ENCODE data around the gene ATG4C.
A peak's percentile ranks its signal among the peaks of the same experiment; 100 is the strongest.
"Not testable (repeated sequence)": the region's sequence is repeated elsewhere in the genome, so short reads cannot be mapped to it uniquely, and the experiment has no call there.

ATG4C gene, protein sequence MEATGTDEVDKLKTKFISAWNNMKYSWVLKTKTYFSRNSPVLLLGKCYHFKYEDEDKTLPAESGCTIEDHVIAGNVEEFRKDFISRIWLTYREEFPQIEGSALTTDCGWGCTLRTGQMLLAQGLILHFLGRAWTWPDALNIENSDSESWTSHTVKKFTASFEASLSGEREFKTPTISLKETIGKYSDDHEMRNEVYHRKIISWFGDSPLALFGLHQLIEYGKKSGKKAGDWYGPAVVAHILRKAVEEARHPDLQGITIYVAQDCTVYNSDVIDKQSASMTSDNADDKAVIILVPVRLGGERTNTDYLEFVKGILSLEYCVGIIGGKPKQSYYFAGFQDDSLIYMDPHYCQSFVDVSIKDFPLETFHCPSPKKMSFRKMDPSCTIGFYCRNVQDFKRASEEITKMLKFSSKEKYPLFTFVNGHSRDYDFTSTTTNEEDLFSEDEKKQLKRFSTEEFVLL

GRCh38 chr1:62783736-62784508 lies at the start of gene ATG4C:
Gene ATG4C (plus strand): TSS chr1:62784132. CDS start chr1:62803787, 19,655 bp downstream.
- CTCF ChIA-PET: no interaction called here
- DNase-seq (ENCODE audit: extremely low spot score): peak; percentile 99
- peak; percentile 63 for TF ChIP-seq PKNOX1 (IDR thresholded peaks at IDR 0.05)
- TF ChIP-seq L3MBTL2 (conservative IDR thresholded peaks at IDR 0.05): peak; percentile 71
- TF ChIP-seq SUZ12 (IDR thresholded peaks at IDR 0.05): peak; percentile 83
- peak; percentile 99 for TF ChIP-seq ELF4 (IDR thresholded peaks at IDR 0.05)
- TF ChIP-seq CTBP1 (IDR thresholded peaks at IDR 0.05; ENCODE audit: borderline replicate concordance): no peak
- POLR2A ChIA-PET: interaction anchor here (0.6 to 0.9 kb wide), 2 partner anchors 14 to 21 kb away, joined by 3 read pairs; no protein-coding TSS in a partner anchor

- TF ChIP-seq SUZ12 (IDR thresholded peaks at IDR 0.05): no peak
- TF ChIP-seq PKNOX1 (IDR thresholded peaks at IDR 0.05): no peak
- no peak for TF ChIP-seq CTBP1 (IDR thresholded peaks at IDR 0.05; ENCODE audit: borderline replicate concordance)
- no peak for TF ChIP-seq TARDBP (IDR thresholded peaks at IDR 0.05)
- no peak for TF ChIP-seq SP1 (IDR thresholded peaks at IDR 0.05)
- TF ChIP-seq LEF1 (IDR thresholded peaks at IDR 0.05; ENCODE audit: borderline replicate concordance): no peak
- TF ChIP-seq FOXK2 (IDR thresholded peaks at IDR 0.05): no peak
- TF ChIP-seq FOXM1 (IDR thresholded peaks at IDR 0.05; ENCODE audit: borderline replicate concordance): no peak
- TF ChIP-seq ELF4 (IDR thresholded peaks at IDR 0.05): no peak
- TF ChIP-seq HDGF (IDR thresholded peaks at IDR 0.05; ENCODE audit: borderline replicate concordance): no peak
- no peak for TF ChIP-seq NFRKB (IDR thresholded peaks at IDR 0.05)
- TF ChIP-seq ZNF384 (IDR thresholded peaks at IDR 0.05): no peak
- TF ChIP-seq L3MBTL2 (conservative IDR thresholded peaks at IDR 0.05): no peak
- TF ChIP-seq BHLHE40 (IDR thresholded peaks at IDR 0.05; ENCODE audit: borderline replicate concordance): no peak
- TF ChIP-seq FOXA1 (IDR thresholded peaks at IDR 0.05): no peak
- TF ChIP-seq ARNT (IDR thresholded peaks at IDR 0.05): no peak
- ChIA-PET CTCF (interaction anchor here (1.1 kb wide), 1 partner anchor 10 kb away, joined by 6 read pairs; no protein-coding TSS in a partner anchor), POLR2A (no interaction called here)
- no peak for DNase-seq (ENCODE audit: extremely low spot score)
Observed at GRCh38 chr1:62735491-62736171, 48.3 kb upstream of the ATG4C start.

DNA sequence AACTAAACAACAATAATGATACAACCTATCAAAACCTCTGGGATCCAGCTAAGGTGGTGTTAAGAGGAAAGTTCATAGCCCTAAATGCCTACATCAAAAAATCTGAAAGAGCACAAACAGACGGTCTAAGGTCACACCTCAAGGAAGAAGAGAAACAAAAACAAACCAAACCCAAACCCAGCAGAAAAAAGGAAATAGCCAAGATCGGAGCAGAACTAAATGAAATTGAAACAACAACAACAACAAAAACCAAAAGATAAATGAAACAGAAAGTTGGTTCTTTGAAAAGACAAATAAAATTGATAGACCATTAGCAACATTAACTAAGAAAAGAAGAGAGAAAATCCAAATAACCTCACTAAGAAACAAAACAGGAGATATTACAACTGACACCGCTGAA lies 43.2 kb upstream of the ATG4C start:
- POLR2A ChIA-PET; CTCF ChIA-PET; DNase-seq (ENCODE audit: extremely low spot score): not testable (repeated sequence)

DNA sequence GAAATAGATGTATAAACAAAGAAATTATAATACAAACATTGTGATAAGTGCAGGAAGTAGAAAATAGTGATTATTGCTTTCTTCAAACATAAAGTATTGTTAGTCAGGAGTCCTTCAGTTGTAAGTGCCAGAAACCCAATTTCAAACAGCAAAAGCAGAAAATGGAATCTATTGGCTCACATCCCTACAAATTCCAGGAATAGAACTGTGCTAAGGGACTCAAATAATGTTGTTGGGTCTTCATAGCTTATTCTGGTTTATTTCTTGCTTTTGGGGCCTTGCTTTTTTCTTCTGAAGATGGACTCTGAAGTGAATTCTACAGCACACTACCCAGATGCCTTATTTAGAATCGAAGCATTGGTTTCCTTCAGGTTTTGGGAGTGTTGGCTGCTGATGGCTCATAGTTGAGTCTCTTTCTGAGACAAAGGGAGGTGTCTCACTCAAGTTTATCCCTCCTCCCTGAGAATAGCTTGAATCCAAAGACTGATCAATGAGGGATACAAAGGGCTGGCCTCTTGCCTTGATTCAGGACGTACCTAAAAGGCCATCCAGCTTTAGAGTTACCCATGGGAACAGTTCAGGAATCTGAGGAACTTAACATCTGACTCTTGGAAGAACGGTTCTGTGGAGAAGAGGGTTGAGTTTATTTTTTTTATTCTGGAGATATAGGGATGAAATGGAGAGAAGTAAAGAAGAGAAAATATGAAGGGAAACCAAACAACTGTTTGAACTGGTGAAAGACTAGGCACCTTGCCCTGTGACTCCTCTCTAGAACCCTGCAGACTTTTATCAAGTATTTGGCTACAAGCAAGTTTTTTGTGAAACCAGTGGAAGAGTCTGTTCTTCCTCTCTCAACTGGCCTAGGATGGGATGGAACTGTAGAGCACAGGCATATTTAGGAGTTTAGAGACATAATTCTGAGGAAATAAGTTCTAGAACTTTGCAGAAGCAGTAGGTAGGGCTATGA lies 39.0 kb upstream of the ATG4C start:
- TF ChIP-seq TARDBP (IDR thresholded peaks at IDR 0.05) (no peak), HDGF (IDR thresholded peaks at IDR 0.05; ENCODE audit: borderline replicate concordance) (no peak), NFRKB (IDR thresholded peaks at IDR 0.05) (no peak), SP1 (IDR thresholded peaks at IDR 0.05) (no peak), SUZ12 (IDR thresholded peaks at IDR 0.05) (no peak), BHLHE40 (IDR thresholded peaks at IDR 0.05; ENCODE audit: borderline replicate concordance) (no peak), FOXK2 (IDR thresholded peaks at IDR 0.05) (no peak), PKNOX1 (IDR thresholded peaks at IDR 0.05) (no peak), CTBP1 (IDR thresholded peaks at IDR 0.05; ENCODE audit: borderline replicate concordance) (no peak), FOXM1 (IDR thresholded peaks at IDR 0.05; ENCODE audit: borderline replicate concordance) (no peak), L3MBTL2 (conservative IDR thresholded peaks at IDR 0.05) (no peak), FOXA1 (IDR thresholded peaks at IDR 0.05) (no peak), ARNT (IDR thresholded peaks at IDR 0.05) (no peak), LEF1 (IDR thresholded peaks at IDR 0.05; ENCODE audit: borderline replicate concordance) (no peak), ZNF384 (IDR thresholded peaks at IDR 0.05) (no peak), ELF4 (IDR thresholded peaks at IDR 0.05) (no peak)
- CTCF ChIA-PET: interaction anchor here (2.0 kb wide), 1 partner anchor 9 kb away, joined by 6 read pairs; no protein-coding TSS in a partner anchor
- POLR2A ChIA-PET: no interaction called here
- DNase-seq (ENCODE audit: extremely low spot score): no peak
